ENCODE data around the gene CYP1A1.
"Not testable (repeated sequence)": the region's sequence is repeated elsewhere in the genome, so short reads cannot be mapped to it uniquely, and the experiment has no call there.

CYP1A1 gene

DNA sequence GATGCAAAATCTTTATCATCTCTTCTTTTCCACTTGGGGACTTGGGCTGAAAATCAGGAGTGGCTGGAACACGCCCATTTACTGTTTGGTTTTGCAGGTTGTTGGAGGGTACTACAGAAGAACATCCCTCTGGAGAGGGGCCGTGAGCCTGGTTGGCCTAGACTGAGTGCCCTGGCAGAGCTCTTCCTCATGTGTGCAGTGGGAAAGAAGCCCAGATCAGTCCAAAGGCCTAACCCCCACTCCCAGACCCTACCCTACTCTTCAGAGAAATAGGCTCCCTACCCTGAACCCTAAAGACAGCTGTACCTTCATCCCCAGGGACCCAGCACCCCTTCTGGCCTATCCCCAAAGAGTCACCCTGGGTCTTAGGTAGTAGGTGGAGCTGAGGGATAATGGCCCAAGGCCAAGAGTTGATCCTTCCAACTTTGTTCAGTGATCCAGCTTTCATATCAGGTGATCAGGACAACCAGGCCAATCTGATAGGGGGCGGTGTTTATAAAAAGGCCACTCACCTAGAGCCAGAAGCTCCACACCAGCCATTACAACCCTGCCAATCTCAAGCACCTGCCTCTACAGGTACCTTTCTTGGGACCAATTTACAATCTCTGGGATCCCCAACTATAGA, 23.1 kb upstream of the CYP1A1 start, which contains the start of gene CYP1A2:
TSS of gene CYP1A2 (plus strand) at position 524 of the 625 bp plus-strand sequence. CDS start 894 bp downstream, outside the sequence.
- DNase-seq = no peak
- in situ Hi-C loops (cut with HindIII; ENCODE audit: low pct_ligation_motif_present, low pct_unique_long_range_greater_than_20kb, low sequenced_read_pairs) = no loop called here

DNA sequence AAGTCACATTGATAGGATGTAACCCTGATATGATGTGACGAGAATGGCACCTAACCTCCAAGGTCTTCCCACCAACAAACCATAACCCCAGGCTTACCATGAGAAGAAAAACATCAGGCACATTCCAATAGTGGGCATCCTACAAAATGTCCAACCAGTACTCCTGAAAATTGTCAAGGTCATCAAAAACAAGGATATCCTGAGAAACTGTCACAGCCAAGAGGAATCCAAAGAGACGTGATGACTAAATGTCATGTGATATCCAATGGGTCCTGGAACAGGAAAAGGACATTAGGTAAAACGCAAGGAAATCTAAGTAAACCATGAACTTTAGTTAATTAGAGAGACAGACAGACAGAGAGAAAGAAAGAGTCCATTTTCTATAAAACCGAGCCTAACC, 21.1 kb upstream of the CYP1A1 start:
- in situ Hi-C loops (cut with HindIII; ENCODE audit: low pct_ligation_motif_present, low pct_unique_long_range_greater_than_20kb, low sequenced_read_pairs) = no loop called here
- no peak for DNase-seq

DNA sequence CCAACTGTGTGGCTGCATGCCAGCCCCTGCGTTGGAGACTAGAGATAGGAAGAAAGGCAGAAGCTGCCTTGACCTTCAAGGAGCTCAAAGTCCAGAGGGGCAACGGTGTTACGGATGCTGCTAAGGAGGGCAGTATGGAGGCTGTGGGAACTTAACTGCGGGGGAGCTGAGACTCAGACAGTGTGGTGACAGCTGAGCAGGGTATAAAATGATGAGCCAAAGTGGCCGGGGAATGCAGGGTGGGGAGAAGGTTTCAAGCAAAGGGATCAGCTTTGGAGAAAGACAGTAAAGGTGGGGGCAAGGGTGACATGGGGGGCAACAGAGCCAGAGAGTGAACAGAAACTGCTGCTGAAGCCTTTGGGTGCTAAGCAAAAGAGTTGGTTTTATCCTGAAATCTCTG, 17.1 kb upstream of the CYP1A1 start:
- in situ Hi-C loops (cut with HindIII; ENCODE audit: low pct_ligation_motif_present, low pct_unique_long_range_greater_than_20kb, low sequenced_read_pairs) = no loop called here
- DNase-seq = no peak

DNA sequence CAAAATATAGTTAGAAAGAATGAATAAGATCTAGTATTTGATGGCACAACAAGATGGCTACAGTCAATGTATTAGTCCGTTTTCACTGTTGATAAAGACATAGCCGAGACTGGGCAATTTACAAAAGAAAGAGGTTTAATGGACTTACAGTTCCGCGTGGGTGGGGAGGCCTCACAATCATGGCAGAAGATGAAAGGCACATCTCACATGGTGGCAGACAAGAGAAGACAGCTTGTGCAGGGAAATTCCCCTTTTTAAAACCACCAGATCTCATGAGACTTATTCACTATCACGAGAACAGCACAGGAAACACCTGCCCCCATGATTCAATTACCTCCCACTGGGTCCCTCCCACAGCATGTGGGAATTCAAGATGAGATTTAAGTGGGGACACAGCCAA, 12.9 kb upstream of the CYP1A1 start:
- in situ Hi-C loops (cut with HindIII; ENCODE audit: low pct_ligation_motif_present, low pct_unique_long_range_greater_than_20kb, low sequenced_read_pairs) = not testable (repeated sequence)

DNA sequence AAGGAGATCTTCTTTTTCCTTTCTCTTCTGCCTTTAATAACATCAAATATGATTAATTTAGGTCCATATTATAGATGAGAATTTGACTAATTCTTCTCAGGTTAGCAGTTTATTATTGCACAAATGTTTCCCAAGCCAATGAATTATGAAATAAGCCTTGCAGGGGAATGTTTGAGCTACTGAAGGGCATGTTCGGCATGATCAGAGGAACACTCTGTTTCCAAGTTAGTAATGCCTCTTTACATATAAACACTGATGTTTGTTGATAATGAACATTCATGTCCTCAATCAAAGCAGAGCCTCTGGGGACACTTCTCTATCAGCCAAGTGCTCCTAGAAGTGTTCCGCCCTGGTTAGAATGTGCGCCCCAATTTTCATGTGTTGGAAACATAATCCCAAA, 10.0 kb upstream of the CYP1A1 start:
- in situ Hi-C loops (cut with HindIII; ENCODE audit: low pct_ligation_motif_present, low pct_unique_long_range_greater_than_20kb, low sequenced_read_pairs) = no loop called here
- DNase-seq = no peak

More for the DNA sequence above, 12.9 kb upstream of the CYP1A1 start:
- not testable (repeated sequence) for DNase-seq

DNA sequence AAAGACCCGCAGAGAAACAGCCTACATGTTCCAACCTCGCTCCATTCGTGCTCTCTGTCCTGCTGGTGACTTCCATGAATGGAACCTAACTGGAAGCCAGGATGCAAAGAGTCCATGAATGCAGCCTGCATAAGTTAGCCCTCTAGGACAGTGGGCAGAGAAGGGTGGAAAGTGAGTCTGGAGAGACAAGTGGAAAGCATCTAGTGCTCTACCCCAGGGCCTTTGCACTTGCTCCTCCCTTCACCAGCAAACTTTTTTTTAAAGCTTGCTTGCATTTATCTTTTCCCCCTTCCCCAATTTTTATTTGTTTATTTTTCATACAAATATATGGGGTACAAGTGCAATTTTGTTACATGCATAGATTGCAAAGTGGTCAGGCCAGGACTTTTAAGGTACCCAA, 7.9 kb upstream of the CYP1A1 start:
- in situ Hi-C loops (cut with HindIII; ENCODE audit: low pct_ligation_motif_present, low pct_unique_long_range_greater_than_20kb, low sequenced_read_pairs) = no loop called here
- DNase-seq = no peak

DNA sequence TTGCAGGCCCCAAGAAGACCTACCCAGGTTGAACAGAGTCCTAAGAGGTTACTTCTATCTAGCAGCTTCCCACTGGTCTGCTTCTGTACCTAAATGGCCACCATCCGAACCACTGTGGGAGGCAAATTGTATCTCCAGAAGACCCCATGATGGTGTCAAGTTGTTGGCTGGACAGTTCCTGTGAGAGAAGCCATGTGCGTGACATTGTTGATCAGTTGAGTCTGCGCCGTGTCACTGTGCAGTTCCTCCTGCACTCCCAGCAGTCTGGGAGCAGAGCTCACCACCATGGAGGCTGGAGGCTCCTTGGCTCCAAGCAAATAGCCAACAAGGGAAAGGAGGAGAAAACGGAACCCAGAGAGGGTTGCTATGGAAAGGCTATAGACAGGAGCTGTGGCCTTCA, 7.5 kb upstream of the CYP1A1 start:
- no peak for DNase-seq
- in situ Hi-C loops (cut with HindIII; ENCODE audit: low pct_ligation_motif_present, low pct_unique_long_range_greater_than_20kb, low sequenced_read_pairs) = no loop called here

DNA sequence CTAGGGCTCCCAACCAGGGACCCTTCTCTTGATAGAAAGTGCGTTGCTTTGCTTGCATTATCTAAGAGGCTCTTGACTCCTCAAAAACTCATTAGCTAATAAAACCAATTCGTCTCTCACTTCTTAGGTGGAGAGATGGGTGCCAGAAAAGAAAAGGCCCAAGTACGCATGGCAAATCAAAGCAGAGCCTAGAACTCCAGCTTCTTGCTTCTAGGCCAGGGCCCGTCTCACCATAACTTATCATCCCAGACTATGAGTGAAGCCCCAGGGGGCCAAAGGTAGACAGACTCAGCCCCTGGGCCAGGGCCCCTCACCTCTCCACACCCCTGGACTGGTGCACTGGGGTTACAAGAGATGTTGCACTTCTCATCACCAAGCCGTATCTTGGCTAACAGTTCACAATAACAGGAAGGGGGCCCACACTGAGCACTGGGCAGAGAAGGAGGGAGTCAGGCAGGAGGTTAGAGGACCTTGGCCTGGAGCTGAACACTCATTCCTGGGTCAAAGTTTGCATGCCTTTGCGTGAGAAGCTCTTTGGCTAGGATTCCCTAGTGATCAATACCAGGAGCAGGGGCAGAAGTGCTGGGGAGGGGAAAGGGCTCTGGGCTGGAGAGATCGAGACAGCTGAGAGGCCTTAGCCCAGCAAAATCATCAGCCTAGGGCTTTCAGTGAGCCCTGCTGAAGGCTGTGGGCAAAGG, 5.4 kb upstream of the CYP1A1 start:
- in situ Hi-C loops (cut with HindIII; ENCODE audit: low pct_ligation_motif_present, low pct_unique_long_range_greater_than_20kb, low sequenced_read_pairs) = no loop called here

DNA sequence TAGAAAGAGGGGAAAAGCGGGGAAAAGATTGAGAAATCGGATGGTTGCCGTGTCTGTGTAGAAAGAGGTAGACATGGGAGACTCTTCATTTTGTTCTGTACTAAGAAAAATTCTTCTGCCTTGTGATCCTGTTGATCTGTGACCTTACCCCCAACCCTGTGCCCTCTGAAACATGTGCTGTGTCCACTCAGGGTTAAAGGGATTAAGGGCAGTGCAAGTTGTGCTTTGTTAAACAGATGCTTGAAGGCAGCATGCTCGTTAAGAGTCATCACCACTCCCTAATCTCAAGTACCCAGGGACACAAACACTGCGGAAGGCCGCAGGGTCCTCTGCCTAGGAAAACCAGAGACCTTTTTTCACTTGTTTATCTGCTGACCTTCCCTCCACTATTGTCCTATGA, 4.0 kb upstream of the CYP1A1 start:
- DNase-seq; in situ Hi-C loops (cut with HindIII; ENCODE audit: low pct_ligation_motif_present, low pct_unique_long_range_greater_than_20kb, low sequenced_read_pairs): not testable (repeated sequence)

More for the DNA sequence above, 5.4 kb upstream of the CYP1A1 start:
- no peak for DNase-seq

DNA sequence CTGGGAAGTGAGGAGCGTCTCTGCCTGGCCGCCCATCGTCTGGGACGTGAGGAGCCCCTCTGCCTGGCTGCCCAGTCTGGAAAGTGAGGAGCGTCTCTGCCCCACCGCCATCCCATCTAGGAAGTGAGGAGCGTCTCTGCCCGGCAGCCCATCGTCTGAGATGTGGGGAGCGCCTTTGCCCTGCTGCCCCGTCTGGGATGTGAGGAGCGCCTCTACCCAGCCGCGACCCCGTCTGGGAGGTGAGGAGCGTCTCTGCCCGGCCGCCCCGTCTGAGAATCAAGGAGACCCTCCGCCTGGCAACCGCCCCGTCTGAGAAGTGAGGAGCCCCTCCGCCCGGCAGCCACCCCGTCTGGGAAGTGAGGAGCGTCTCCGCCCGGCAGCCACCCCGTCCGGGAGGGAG, 3.4 kb upstream of the CYP1A1 start:
- in situ Hi-C loops (cut with HindIII; ENCODE audit: low pct_ligation_motif_present, low pct_unique_long_range_greater_than_20kb, low sequenced_read_pairs); DNase-seq: not testable (repeated sequence)

DNA sequence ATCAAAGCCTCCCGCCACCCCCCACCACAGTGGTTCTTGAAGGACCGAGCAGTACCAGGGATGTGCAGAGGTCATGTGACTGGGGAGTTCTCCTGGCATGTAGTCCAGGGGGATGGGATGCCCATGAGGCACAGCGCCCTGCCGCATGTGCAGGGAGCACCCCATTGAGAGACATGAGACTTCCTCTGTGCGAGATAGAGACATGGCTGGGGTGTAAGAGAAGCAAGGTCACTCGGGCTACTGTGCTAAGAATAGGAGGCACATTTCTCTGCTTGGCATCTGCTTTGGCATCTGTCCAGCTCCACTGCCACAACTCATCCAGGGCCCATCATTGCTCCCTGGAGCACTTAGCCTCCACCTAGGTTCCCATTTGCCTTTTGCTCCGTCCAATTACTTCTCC, 2.4 kb upstream of the CYP1A1 start:
- in situ Hi-C loops (cut with HindIII; ENCODE audit: low pct_ligation_motif_present, low pct_unique_long_range_greater_than_20kb, low sequenced_read_pairs) = no loop called here
- DNase-seq = no peak

DNA sequence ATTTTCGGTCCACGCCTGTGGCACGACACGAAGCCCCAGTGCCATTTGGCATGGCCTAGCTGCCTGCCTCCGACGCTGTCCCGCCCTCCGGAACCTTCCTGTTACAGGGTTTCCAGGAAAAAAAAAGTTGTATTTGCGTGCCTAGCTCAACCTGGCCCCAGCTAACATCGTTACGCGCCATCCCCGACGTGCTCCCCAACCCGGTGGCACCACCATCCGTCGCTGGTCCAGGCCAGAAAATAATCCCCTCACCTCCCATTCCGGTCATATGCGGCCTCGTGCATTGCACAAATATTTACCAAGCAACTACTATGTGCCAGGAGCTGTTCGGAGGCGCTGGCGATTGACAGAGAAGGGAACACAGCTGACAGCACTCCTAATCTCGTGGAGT, 1.4 kb upstream of the CYP1A1 start:
- in situ Hi-C loops (cut with HindIII; ENCODE audit: low pct_ligation_motif_present, low pct_unique_long_range_greater_than_20kb, low sequenced_read_pairs) = no loop called here
- no peak for DNase-seq

DNA sequence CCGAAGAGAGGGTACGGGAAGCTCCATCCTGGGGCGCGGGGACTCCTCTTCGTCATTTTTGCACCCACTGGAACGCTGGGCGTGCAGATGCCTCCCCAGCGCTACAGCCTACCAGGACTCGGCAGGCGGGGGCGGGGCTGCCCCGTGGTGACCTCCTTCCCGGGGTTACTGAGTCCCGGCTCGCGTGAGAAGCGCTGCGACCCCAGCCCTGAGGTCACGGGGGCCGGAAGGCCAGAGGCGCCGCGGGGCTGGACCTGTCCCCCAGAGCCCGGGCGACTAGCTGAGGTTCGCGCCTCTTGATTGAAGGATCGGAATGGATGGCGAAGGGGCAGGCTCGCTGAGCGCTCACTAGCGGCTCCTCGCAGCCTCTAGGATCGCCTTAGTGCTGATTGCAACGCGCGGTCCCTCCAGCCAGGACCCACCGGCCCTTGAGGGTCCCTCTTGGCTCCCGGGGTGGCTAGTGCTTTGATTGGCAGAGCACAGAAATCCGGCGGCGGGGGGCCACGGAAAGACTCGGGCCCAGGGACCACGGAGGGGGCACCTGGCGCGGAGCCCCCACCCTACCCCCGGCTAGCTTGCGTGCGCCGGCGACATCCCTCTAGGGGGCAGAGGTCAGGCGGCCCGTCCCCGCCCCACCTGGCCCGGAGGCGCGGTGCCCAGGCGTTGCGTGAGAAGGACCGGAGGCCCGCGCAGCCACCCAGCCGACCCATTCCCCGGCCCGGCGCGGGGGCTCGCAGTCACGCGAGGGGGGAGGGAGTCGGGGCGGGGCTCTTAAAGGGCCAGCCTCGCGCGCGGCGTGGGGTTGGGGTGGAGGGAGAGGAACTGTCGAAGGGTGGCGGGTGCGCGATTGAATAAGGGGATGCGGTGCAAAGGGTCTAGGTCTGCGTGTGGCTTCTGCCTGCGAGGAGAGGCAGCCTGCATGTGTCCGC, 781 bp upstream of the CYP1A1 start:
- in situ Hi-C loops (cut with HindIII; ENCODE audit: low pct_ligation_motif_present, low pct_unique_long_range_greater_than_20kb, low sequenced_read_pairs) = no loop called here
- DNase-seq = peak; percentile 38

DNA sequence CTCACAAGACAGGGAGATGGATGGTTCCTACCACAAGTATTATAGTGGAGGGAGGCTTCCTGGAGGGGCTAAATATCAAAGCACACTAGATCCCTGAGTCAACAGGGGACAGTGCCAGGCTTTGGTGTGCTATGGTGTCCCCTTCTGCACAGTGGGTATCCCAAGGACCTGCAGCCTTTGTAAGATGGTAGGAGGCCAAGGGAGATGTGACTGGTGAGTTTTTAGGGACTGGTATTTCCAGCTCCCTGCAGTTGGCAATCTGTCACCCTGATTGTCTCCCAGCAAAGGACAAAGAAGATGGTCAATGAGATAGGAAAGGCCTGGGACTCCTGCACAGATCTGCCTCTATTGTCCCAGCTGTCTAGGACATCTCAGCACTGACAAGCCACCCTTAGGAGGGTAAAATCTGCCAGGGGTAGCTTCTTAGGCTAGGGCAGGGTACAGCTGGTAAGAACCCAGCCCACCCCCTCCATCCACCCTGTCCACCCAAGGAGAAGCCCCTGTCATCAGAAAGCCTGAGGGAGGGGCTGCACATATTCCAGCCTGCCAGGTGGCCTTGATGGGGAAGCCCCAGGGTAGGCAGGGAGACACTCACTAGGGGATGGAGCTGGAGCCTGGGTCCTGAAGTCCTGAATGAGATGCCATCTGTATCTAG, 631 bp downstream of the CYP1A1 start:
- in situ Hi-C loops (cut with HindIII; ENCODE audit: low pct_ligation_motif_present, low pct_unique_long_range_greater_than_20kb, low sequenced_read_pairs) = no loop called here
- DNase-seq = no peak

DNA sequence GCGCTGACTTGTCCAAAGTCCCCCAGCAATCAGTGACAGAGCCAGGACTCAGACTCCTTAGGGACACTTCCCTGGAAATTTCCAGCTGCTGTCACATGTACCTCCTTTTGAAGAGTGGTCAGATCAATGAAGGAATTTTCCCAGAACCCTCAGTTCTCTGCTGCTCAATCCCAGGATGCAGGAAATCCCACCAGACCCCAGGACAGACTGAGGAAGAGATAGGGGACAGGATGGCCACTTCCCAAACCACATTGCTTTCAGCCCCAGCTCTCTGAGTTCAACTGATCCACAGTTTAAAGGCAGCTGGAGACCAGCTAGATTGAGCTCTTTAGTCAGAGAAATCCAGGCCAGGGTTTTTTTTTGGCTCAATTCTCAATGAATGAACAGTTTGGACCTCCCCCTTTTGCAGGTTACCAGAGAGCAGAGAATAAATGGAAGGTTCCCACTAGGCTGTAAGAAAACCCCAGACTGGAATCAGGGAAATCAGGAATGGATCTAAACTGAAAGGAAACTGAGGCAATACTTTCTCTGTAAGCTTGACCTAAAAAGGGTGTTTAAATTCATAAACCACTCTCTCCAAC, 1.5 kb downstream of the CYP1A1 start:
- in situ Hi-C loops (cut with HindIII; ENCODE audit: low pct_ligation_motif_present, low pct_unique_long_range_greater_than_20kb, low sequenced_read_pairs) = no loop called here
- peak; percentile 68 for DNase-seq

DNA sequence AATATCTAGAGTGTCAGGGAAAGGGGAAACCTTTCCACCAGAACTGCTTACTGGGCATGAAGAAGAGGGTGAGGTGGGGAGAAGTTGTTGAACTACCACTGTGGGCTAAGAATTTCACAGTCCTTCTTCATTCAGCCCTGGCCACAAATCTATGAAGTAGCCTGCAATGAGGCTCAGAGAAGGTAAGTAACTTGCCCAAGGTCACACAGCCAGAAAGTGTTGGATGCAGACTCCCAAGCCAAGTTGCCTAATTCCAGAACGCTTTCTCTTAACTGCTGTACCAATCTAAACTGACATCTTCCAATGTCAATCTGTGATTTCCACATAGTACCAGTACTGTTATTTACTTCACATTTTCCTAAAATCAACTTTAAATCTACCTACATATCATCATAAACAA, 2.1 kb downstream of the CYP1A1 start:
- in situ Hi-C loops (cut with HindIII; ENCODE audit: low pct_ligation_motif_present, low pct_unique_long_range_greater_than_20kb, low sequenced_read_pairs) = no loop called here
- DNase-seq = no peak

DNA sequence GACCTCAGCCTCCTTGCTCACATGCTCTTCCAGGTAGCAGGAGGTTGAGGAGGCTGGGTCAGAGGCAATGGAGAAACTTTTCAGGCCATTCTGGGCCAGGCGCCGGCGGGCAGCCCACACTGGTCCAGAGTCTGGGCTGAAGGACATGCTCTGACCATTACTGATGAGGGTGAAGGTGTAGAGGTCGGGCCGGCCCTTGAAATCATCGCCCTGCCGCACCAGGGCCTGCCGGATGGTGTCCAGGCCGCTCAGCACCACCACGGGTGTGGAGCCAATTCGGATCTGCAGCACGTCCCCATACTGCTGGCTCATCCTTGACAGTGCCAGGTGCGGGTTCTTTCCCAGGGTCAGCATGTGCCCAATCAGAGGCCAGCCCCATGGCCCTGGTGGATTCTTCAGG, 2.7 kb downstream of the CYP1A1 start:
- in situ Hi-C loops (cut with HindIII; ENCODE audit: low pct_ligation_motif_present, low pct_unique_long_range_greater_than_20kb, low sequenced_read_pairs) = no loop called here
- DNase-seq = no peak

DNA sequence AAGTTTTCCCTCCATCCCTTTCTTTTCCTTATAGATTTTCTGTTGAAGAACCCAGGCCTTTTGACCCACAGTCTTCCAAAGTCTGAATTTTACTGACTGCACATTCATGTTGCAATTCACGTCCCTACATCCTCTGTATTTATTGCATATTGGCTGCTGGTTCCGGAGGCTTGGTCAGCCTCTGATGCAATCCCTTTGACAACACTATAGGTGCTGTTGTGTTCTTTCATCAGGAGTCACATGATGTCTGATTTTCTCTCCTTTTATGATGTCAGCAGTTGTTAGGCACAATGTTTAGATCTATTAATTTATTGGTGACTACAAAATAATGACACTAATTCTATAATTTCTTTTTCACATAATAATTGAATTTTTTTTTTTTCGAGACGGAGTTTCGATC, 8.7 kb downstream of the CYP1A1 start:
- in situ Hi-C loops (cut with HindIII; ENCODE audit: low pct_ligation_motif_present, low pct_unique_long_range_greater_than_20kb, low sequenced_read_pairs) = no loop called here
- DNase-seq = no peak

Data from ACHN (cell line).